Smooth muscle cell (in vitro differentiated cells): Measurements from ENCODE around the gene FAM180A. TPM values are rescaled to one million over a fixed set of nuclear protein-coding genes. Genes with fewer than 3 reads are reported as not detected.

Experiments used
- DNase-seq: peaks from one replicate; lab custom pipeline; 2025; ENCODE audit not compliant: unreplicated experiment; lab: John Stamatoyannopoulos, UW
- H2AFZ ChIP-seq: fragments of 200-600 bp; sonication (generic); 2 replicates; pipeline ENCODE4 v1.6.0; 2016; ENCODE audit warnings: antibody characterized with exemption, low read depth, mild to moderate bottlenecking
- H3F3A ChIP-seq: fragments of 200-600 bp; sonication (generic); 2 replicates; pipeline ENCODE4 v1.6.0; 2017; ENCODE audit warnings: antibody characterized with exemption, low read depth
- H3K27ac ChIP-seq: fragments of 200-600 bp; sonication (generic); 2 replicates; pipeline ENCODE4 v1.5.1; 2016; ENCODE audit warnings: low read depth, mild to moderate bottlenecking
- H3K27me3 ChIP-seq: fragments of 200-600 bp; sonication (generic); 2 replicates; pipeline ENCODE4 v1.6.1; 2016; ENCODE audit warnings: low read depth, mild to moderate bottlenecking
- H3K36me3 ChIP-seq: fragments of 200-600 bp; sonication (generic); 2 replicates; pipeline ENCODE4 v1.5.1; 2016; ENCODE audit warnings: low read depth
- H3K4me1 ChIP-seq: fragments of 200-600 bp; sonication (generic); 2 replicates; pipeline ENCODE4 v1.5.1; 2016; ENCODE audit warnings: low read depth
- H3K4me2 ChIP-seq: fragments of 200-600 bp; sonication (generic); 2 replicates; pipeline ENCODE4 v1.6.0; 2016; ENCODE audit warnings: mild to moderate bottlenecking
- H3K4me3 ChIP-seq: fragments of 200-600 bp; sonication (generic); 2 replicates; pipeline ENCODE4 v1.5.1; 2016; ENCODE audit warnings: mild to moderate bottlenecking
- H3K79me2 ChIP-seq: fragments of 200-600 bp; sonication (generic); 2 replicates; pipeline ENCODE4 v1.6.0; 2016; ENCODE audit warnings: low read depth, mild to moderate bottlenecking
- H3K9ac ChIP-seq: fragments of 200-600 bp; sonication (generic); 2 replicates; pipeline ENCODE4 v1.6.0; 2016; ENCODE audit warnings: low read depth
- H3K9me3 ChIP-seq: fragments of 200-600 bp; sonication (generic); replicated peaks from 2 replicates; pipeline ENCODE4 v1.5.1; 2016; ENCODE audit warnings: low read depth
- H4K20me1 ChIP-seq: fragments of 200-600 bp; sonication (generic); 2 replicates; pipeline ENCODE4 v1.6.0; 2016; ENCODE audit warnings: low read depth
- WGBS: methylation state at CpG from one replicate; pipeline ENCODE4 v1.1.7; 2016; ENCODE audit warnings: low lambda C conversion rate; 5-methylcytosine and 5-hydroxymethylcytosine counted together
- polyA plus RNA-seq: library from polyadenylated mRNA; unstranded; fragments of >200 nt; fragmentation: Nextera tagmentation; extraction: Ambion mirVana; gene quantifications from 2 replicates; pipeline ENCODE4 v1.2.1, GENCODE V29; 2016
- total RNA-seq: library from RNA; depleted of rRNA; stranded (reverse); fragments of >200 nt; gene quantifications from 2 replicates; pipeline ENCODE4 v1.2.3, GENCODE V29; 2014
- TF ChIP-seq, protein P1 (sequence below): fragments of 200-600 bp; sonication (generic); IDR thresholded peaks from 2 replicates; pipeline ENCODE4 v1.5.1; 2017; ENCODE audit warnings: borderline replicate concordance, mild to moderate bottlenecking, antibody characterized with exemption; ENCODE audit not compliant: insufficient read depth, poor library complexity, severe bottlenecking

The FAM180A gene
- total and polyA plus RNA-seq, 2 experiments from 2014 or later, result 0.14 TPM; not detected in 1

DNA sequence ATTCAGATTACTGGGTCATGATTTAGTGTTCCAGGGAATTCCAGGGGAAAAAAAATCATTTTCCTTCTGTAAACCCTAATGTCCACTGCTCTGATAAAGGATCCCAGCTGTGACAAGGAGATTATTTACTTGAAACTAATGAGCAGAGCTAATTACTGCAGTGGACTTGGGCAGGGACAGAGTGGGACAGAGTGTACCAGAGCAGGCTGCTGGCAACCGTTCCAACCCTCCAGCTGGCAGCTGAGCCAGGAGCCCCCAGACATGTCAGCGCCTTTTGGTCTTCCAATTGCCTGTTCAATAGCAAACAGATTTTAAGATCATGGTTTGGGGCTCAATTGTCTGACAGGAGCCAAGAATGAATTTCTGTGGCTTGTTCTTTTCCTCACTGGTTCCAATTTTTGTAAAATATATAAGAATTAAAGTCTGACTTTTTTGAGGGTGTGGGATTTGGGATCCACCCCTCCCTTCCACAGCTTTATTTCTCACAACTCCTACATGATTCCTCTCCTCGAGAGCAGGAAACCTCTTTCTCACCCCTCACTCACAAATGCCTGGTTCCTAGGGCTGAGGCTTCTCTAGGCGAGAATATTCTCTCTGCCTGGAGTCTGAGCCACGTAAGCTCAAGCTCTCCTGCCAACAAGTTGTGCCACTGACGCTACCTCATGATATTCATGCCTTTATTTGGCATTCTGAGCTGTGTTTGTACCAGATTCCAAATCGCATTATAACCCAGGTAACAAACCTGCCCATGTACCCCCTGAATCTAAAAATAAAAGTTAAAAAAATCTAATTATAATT lies 20.6 kb upstream of the FAM180A start:
- 77% methylated on average over 7 of the region's 7 CpGs for WGBS
- no peak overlapping the region for H3K27ac ChIP-seq
- no peak for DNase-seq

DNA sequence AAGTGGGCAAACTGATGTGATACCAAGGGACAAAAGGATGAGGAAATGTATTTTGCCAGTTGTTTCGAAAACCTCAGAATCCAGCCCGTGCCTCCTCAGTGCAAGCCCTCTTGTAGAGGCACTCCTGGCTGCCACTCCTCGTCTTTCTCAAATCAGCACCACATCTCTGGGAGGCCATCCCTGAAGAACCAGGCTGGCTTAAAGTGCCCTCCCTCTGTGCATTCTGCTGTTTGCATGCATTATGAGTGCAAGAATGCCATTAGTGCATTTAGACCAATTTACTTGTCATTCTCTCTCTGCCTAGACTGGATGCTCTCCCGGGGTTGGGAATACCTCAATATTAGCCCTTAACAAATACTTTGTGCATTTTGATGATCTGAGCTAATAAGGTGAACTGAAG lies 19.9 kb upstream of the FAM180A start:
- H3K36me3 ChIP-seq, result no peaks in the 10 kb centered on the region
- H3K4me2 ChIP-seq, result no peak overlapping the region
- no peak overlapping the region for H3K27ac ChIP-seq
- H3K9me3 ChIP-seq, result no peaks in the 10 kb centered on the region
- H3K4me3 ChIP-seq, result no peak overlapping the region
- H3K9ac ChIP-seq, result no peak overlapping the region
- no peaks in the 10 kb centered on the region for H3F3A ChIP-seq
- no peaks in the 10 kb centered on the region for H3K27me3 ChIP-seq
- no peak for DNase-seq
- peaks cover 28% of the 10 kb centered on the region for H3K4me1 ChIP-seq
- no peaks in the 10 kb centered on the region for H3K79me2 ChIP-seq
- no peaks in the 10 kb centered on the region for H4K20me1 ChIP-seq
- no peak overlapping the region for H2AFZ ChIP-seq
- TF ChIP-seq, protein P1, sequence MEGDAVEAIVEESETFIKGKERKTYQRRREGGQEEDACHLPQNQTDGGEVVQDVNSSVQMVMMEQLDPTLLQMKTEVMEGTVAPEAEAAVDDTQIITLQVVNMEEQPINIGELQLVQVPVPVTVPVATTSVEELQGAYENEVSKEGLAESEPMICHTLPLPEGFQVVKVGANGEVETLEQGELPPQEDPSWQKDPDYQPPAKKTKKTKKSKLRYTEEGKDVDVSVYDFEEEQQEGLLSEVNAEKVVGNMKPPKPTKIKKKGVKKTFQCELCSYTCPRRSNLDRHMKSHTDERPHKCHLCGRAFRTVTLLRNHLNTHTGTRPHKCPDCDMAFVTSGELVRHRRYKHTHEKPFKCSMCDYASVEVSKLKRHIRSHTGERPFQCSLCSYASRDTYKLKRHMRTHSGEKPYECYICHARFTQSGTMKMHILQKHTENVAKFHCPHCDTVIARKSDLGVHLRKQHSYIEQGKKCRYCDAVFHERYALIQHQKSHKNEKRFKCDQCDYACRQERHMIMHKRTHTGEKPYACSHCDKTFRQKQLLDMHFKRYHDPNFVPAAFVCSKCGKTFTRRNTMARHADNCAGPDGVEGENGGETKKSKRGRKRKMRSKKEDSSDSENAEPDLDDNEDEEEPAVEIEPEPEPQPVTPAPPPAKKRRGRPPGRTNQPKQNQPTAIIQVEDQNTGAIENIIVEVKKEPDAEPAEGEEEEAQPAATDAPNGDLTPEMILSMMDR, result no peak
- 67% methylated on average over 4 of the region's 4 CpGs for WGBS

More for the DNA sequence above, 20.6 kb upstream of the FAM180A start:
- Histone ChIP-seq H3K79me2 (no peaks in the 10 kb centered on the region), H3K36me3 (no peaks in the 10 kb centered on the region), H3K4me1 (peaks cover 35% of the 10 kb centered on the region), H3K27me3 (no peaks in the 10 kb centered on the region), H4K20me1 (no peaks in the 10 kb centered on the region), H3F3A (peaks cover 4% of the 10 kb centered on the region), H3K4me2 (no peak overlapping the region), H3K9me3 (no peaks in the 10 kb centered on the region), H3K9ac (no peak overlapping the region), H3K4me3 (no peak overlapping the region), H2AFZ (no peak overlapping the region)
- TF ChIP-seq, protein P1, result no peak

DNA sequence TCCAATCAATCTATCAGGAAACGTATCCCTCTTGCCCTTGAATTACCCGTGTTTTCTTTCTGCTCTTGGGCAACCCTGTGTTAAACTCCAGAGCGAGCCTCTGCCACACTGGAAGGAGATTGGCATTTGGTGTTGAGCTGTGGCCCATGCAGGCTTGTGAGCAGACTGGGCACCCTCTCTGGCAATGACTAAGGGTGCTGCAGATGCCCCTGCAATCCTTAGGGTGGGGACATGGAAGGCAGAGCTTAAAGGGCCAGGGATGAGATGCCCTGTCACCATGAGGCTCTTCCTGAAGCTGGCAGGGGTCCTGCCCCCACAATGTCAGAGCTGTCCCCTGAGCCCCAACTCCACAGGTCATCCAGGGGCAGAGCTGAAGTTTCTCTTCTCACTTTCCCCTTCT lies 19.5 kb upstream of the FAM180A start:
- Histone ChIP-seq H3K9me3 (no peaks in the 10 kb centered on the region), H3K27me3 (no peaks in the 10 kb centered on the region), H3F3A (no peaks in the 10 kb centered on the region), H2AFZ (no peak overlapping the region), H3K79me2 (no peaks in the 10 kb centered on the region), H3K4me1 (peaks cover 24% of the 10 kb centered on the region), H3K4me2 (no peak overlapping the region), H3K4me3 (no peak overlapping the region), H4K20me1 (no peaks in the 10 kb centered on the region), H3K9ac (no peak overlapping the region), H3K36me3 (no peaks in the 10 kb centered on the region), H3K27ac (no peak overlapping the region)
- 95% methylated on average over 3 of the region's 3 CpGs for WGBS
- no peak for DNase-seq
- TF ChIP-seq, protein P1, result no peak

DNA sequence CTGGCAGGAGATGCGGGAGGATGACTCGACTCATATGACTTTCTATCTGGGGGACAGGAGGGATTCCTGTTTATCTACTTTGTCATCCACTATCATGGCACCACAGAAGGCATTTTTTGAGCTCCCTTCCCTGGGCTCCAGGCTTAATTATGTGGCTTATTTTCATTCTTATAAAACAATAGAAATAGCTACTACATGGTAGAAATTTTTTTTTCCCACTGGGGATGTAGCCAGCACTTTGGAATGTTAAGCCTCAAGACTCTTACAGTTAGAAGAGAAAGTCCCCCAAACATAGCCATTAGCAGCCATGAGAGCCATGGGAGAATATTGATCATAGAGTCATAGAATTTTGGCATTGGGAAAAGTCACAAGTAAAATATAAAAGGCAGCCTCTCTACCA lies 14.6 kb upstream of the FAM180A start:
- Histone ChIP-seq H3F3A (peaks cover 22% of the 10 kb centered on the region), H3K9ac (no peak overlapping the region), H3K79me2 (no peaks in the 10 kb centered on the region), H4K20me1 (no peaks in the 10 kb centered on the region), H2AFZ (no peak overlapping the region), H3K4me3 (no peak overlapping the region), H3K9me3 (no peaks in the 10 kb centered on the region), H3K4me2 (no peak overlapping the region), H3K4me1 (peaks cover 8% of the 10 kb centered on the region), H3K36me3 (no peaks in the 10 kb centered on the region), H3K27ac (peak overlapping the region; percentile 92), H3K27me3 (no peaks in the 10 kb centered on the region)
- DNase-seq, result no peak
- TF ChIP-seq, protein P1, result no peak
- 78% methylated on average over 2 of the region's 2 CpGs for WGBS
